GM12801 (cell line): ENCODE data around the gene TTLL12.

Experiments
- CTCF ChIP-seq: IDR thresholded peaks from one replicate; pipeline ENCODE4 v1.5.1; 2011; ENCODE audit warnings: control low read depth; ENCODE audit not compliant: insufficient read length; ENCODE audit errors: extremely low read depth

TTLL12 gene

DNA sequence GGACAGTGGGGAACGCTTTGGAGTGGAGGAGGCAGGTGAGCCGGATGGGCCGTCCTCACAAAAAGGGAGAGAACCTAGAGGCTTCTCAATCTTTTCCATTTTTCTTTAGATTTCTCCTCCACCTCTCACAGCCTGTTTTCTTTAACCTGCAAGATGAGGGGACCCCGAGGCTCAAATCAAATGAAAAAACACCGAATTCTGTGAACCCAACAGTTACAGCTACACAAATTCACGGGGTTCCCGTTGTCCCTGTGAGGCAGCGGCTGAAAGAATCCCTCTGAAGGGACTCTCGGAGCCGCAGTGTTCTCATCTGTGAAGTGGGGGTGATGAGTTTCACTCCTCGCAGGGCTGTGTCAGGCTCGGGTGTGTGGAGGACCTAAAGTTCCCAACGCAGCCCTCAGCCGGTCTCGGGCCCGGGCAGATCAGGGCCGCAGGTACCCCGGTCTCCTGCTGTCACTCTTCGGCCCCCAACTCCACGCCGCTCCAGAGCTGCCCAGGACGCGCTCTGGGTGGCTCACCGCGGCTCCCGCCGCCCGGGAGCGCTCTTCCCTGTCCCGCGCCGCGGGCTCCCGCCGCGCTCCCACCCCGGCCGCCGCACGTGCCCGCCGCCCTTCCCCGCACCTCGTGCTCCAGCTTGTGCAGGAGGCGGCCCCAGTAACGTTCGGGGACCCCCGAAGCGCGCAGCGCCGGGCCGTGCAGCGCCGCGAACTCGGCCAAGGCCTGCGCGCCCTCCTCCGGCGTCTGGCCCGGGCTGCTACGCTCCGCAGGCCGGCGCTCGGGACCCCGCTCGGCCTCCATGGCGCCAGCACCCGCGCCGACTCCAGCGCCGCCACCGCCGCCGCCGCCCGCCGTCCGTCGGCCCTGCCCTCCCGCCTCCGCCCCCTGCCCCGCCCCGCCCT is at the start of gene TTLL12:
TSS of gene TTLL12 (minus strand) at position 863 of the 899 bp plus-strand sequence. CDS start at position 798, 65 bp downstream.
- TF ChIP-seq CTCF = no peak

DNA sequence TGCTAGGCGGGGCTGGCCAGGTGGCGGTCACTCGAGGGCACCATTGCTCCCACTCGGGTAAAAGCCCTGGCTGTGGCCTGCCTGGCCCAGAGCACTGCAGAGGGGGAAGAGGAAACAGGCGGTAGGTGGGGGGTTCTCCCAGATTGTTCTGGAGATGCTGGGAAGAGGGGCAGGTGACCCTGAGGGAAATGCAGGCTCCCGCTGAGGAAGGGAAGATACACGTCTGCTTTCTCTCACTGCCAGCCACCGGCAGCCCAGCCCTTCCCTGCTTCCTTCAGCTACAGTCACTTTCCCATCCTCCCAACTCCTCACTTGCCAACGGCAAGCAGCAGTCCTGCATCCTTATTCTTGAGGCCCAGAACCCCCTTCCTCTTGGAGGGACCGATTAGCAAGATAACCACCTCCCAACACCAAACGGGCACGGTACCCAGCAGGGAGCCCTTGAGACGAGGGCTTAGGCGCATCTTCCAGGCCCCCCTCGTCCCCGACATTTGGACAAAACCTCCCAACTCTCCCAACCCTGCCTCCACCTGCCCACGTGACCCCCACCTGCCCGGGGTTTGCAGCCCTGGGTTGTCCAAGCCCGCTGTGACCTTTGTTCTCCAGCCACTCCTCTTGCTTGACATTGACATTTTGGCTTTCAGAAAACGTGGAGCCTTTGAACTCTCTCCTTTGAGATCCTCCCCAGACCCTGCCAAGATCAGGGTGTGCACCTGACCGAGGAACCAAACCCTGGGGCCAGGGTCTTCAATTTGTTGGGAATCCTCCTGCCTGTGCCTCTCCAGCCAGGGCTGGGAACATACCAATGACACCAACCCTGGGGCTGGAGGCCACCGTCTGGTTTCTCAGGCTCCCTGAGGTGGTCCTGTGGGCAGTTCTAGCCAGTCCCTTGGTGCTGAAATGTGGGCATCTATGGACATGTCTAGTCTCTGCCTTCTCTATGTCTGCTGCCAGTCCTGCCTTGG is 48.8 kb upstream of the TTLL12 start:
- no peak for TF ChIP-seq CTCF

GRCh38 chr22:43234264-43234988 is 47.5 kb upstream of the TTLL12 start:
- no peak for TF ChIP-seq CTCF

DNA sequence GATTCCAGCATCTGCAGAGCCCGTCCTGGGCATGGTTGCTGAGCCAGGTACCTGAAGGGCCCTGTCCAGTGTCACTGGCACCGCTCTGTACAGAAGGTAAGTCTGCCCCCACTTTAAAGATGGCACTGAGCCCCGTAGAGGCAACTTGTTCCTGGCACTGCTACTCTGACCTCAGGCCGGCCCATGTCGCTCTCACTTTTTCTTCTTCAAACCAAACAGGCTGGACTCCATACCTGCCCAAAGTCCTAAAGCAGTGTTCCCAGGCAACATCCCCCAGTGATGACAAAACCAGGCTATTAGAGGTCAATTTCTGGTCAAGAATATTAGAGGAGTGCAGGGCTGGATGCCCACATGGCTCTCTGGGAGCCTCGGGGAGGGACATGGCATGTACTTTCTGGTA is 46.6 kb upstream of the TTLL12 start:
- TF ChIP-seq CTCF = no peak

GRCh38 chr22:43232445-43232844 is 45.5 kb upstream of the TTLL12 start:
- no peak for TF ChIP-seq CTCF

GRCh38 chr22:43231724-43232034 is 44.7 kb upstream of the TTLL12 start:
- no peak for TF ChIP-seq CTCF
